Transverse colon (tissue), 4 donors: ENCODE results near the gene VTI1A. TPM values are rescaled to one million over a fixed set of nuclear protein-coding genes. Genes with fewer than 3 reads are reported as not detected.

Experiments
- DNase-seq: peaks from one replicate; pipeline ENCODE4 v3.0.0-alpha.2; 2019
- H3K27ac ChIP-seq, 4 donors: fragments of 200-600 bp; sonication (generic); 2 replicates each; pipeline ENCODE4 v1.5.1; 2016 to 2018; ENCODE audit warnings: inconsistent platforms in 4 of 4
- H3K27me3 ChIP-seq: fragments of 200-600 bp; sonication (generic); 2 replicates; pipeline ENCODE4 v1.5.1; 2017; ENCODE audit warnings: inconsistent platforms
- H3K36me3 ChIP-seq, 4 donors: fragments of 200-600 bp; sonication (generic); 2 replicates each; pipeline ENCODE4 v1.5.1; 2017 to 2019; ENCODE audit warnings: inconsistent platforms in 4 of 4
- H3K4me1 ChIP-seq, 4 donors: fragments of 200-600 bp; sonication (generic); 2 replicates each; pipeline ENCODE4 v1.5.1; 2017 to 2020; ENCODE audit warnings: inconsistent platforms in 4 of 4
- H3K4me3 ChIP-seq, 4 donors: fragments of 200-600 bp; sonication (generic); 1 replicate in 1 of 4; 2 replicates in 3 of 4; pipeline versions ENCODE4 v1.5.1 to v1.6.1; 2017 to 2019; ENCODE audit warnings: inconsistent platforms in 4 of 4
- H3K9me3 ChIP-seq, 2 donors: fragments of 200-600 bp; sonication (generic); 2 replicates each; pipeline ENCODE4 v1.5.1; 2017 to 2019; ENCODE audit warnings: inconsistent platforms in 2 of 2
- EP300 ChIP-seq: sonication (generic); formaldehyde crosslinking; IDR thresholded peaks from one replicate; pipeline ENCODE4 v1.6.1; 2017; ENCODE audit warnings: antibody characterized with exemption, low read depth
- POLR2A ChIP-seq: fragments of 450-650 bp; IDR thresholded peaks from one replicate; pipeline ENCODE4 v1.6.1; 2016; ENCODE audit warnings: antibody characterized with exemption, mild to moderate bottlenecking, moderate library complexity
- POLR2AphosphoS5 ChIP-seq, 3 donors: sonication (generic); formaldehyde crosslinking; IDR thresholded peaks; one replicate each; pipeline ENCODE4 v1.6.1; 2016; ENCODE audit warnings: antibody characterized with exemption in 3 of 3
- WGBS, 2 donors: methylation state at CpG; one replicate each; pipeline ENCODE4 v1.1.5; 2018; ENCODE audit warnings: low coverage in 1 of 2; 5-methylcytosine and 5-hydroxymethylcytosine counted together
- in situ Hi-C, 4 donors: fragments of 200-750 bp; cut with MboI; loops; one replicate each; pipeline versions ENCODE4 v1.15.0 to v1.15.1; 2017; ENCODE audit warnings: low sequenced_read_pairs in 3 of 4, low pct_ligation_motif_present in 1 of 4, low pct_unique_long_range_greater_than_20kb in 1 of 4
- intact Hi-C: fragments of 100-400 bp; cut with DNase I; formaldehyde crosslinking; loops from one replicate; pipeline ENCODE4 v1.15.1; 2023; ENCODE audit warnings: low total_unique reads
- total RNA-seq, 4 donors: library from RNA; depleted of rRNA; stranded (reverse); fragments of >200 nt; gene quantifications; one replicate each; pipeline ENCODE4 v1.1.0, GENCODE V29; 2016
- TF ChIP-seq, protein P1 (sequence below), 5 experiments: fragments of 200-600 bp in 3 of 5; fragments of 450-650 bp in 2 of 5; sonication (generic) in 3 of 5; IDR thresholded peaks; 1 replicate in 2 of 5; 2 replicates in 3 of 5; pipeline ENCODE4 v1.5.1; 2016 to 2017; ENCODE audit warnings: antibody characterized with exemption in 5 of 5, inconsistent platforms in 3 of 5, mild to moderate bottlenecking in 2 of 5, moderate library complexity in 1 of 5

The VTI1A gene
- total RNA-seq, 4 donors from 2014 or later: 65.8 to 211 (median 149) TPM

DNA sequence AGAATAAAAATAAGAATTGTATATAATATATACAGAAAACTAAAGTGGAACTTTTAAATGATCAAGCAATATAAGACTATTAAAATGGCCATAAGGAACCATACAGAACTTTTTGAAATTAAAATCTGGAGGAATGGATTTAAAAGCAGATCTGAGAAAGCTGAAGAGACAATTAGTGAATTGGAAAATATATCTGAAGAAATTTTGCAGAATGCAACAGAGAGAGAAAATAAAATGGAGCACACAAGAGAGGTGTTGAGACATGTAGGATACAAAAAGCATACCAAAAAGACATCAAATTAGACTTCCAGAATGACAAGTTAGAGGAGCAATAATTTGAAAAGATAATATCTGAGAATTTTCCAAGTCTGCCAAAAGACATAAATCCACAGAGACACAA, 169.6 kb downstream of the VTI1A start:
- H3K36me3 ChIP-seq: no peaks in the 10 kb centered on the region
- intact Hi-C loops (no loop called here), in situ Hi-C loops (no loop called here)
- no peak overlapping the region for H3K4me3 ChIP-seq
- H3K4me1 ChIP-seq: no peaks in the 10 kb centered on the region
- H3K27ac ChIP-seq: no peak overlapping the region
- TF ChIP-seq POLR2AphosphoS5 (IDR thresholded peaks at IDR 0.05) (no peak), EP300 (no peak), POLR2A (no peak)
- TF ChIP-seq, protein P1, sequence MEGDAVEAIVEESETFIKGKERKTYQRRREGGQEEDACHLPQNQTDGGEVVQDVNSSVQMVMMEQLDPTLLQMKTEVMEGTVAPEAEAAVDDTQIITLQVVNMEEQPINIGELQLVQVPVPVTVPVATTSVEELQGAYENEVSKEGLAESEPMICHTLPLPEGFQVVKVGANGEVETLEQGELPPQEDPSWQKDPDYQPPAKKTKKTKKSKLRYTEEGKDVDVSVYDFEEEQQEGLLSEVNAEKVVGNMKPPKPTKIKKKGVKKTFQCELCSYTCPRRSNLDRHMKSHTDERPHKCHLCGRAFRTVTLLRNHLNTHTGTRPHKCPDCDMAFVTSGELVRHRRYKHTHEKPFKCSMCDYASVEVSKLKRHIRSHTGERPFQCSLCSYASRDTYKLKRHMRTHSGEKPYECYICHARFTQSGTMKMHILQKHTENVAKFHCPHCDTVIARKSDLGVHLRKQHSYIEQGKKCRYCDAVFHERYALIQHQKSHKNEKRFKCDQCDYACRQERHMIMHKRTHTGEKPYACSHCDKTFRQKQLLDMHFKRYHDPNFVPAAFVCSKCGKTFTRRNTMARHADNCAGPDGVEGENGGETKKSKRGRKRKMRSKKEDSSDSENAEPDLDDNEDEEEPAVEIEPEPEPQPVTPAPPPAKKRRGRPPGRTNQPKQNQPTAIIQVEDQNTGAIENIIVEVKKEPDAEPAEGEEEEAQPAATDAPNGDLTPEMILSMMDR (IDR thresholded peaks at IDR 0.05): no peak
- DNase-seq: no peak
- H3K27me3 ChIP-seq: no peaks in the 10 kb centered on the region
- no peaks in the 10 kb centered on the region for H3K9me3 ChIP-seq

GRCh38 chr10:112618814-112619213, 171.8 kb downstream of the VTI1A start:
- H3K36me3 ChIP-seq: no peaks in the 10 kb centered on the region
- H3K27ac ChIP-seq: no peak overlapping the region
- no peaks in the 10 kb centered on the region for H3K27me3 ChIP-seq
- intact Hi-C loops (no loop called here), in situ Hi-C loops (no loop called here)
- peaks cover 0 to 6% (median 0%) of the 10 kb centered on the region in 4 donors for H3K4me1 ChIP-seq
- DNase-seq: no peak
- WGBS, 2 donors: 90 to 93% methylated on average over 3 of the region's 3 CpGs
- TF ChIP-seq POLR2A: no peak
- no peak for TF ChIP-seq POLR2AphosphoS5 (IDR thresholded peaks at IDR 0.05)
- no peak for TF ChIP-seq EP300
- TF ChIP-seq, protein P1 (IDR thresholded peaks at IDR 0.05): no peak
- H3K9me3 ChIP-seq: no peaks in the 10 kb centered on the region
- no peak overlapping the region for H3K4me3 ChIP-seq

DNA sequence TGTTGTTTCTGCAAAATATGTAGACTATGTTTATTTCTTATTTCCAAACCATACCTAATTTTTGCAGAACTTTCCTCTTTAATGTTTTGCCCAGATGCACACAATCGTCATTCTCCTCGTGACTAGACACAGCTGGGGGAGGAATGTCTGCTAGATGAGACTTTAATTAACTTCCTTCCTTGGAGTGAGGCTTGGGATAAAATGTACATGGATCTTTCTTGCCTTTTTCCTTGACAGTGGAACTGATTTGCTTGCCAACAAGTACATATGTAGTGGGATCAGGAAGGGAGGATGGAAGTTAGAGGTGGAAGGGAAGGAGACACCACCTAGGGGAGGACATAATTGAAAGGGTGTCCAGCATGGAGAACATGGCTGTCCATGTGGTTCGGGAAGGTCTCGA, 172.5 kb downstream of the VTI1A start:
- Histone ChIP-seq H3K4me3 (no peak overlapping the region), H3K36me3 (no peaks in the 10 kb centered on the region), H3K27ac (no peak overlapping the region), H3K4me1 (peaks cover 0 to 8% (median 0%) of the 10 kb centered on the region in 4 donors), H3K9me3 (no peaks in the 10 kb centered on the region), H3K27me3 (no peaks in the 10 kb centered on the region)
- 86 to 95% methylated on average over 4 of the region's 4 CpGs for WGBS, 2 donors
- in situ Hi-C loops: no loop called here
- intact Hi-C loops: no loop called here
- TF ChIP-seq POLR2AphosphoS5 (IDR thresholded peaks at IDR 0.05): no peak
- DNase-seq: no peak

- TF ChIP-seq POLR2A (no peak), EP300 (no peak), POLR2AphosphoS5 (IDR thresholded peaks at IDR 0.05) (no peak)
- TF ChIP-seq, protein P1 (IDR thresholded peaks at IDR 0.05): no peak
- 78 to 86% methylated on average over 2 of the region's 2 CpGs for WGBS, 2 donors
- no peaks in the 10 kb centered on the region for H3K27me3 ChIP-seq
- in situ Hi-C loops (no loop called here), intact Hi-C loops (loop anchor here (5.0 kb wide), 1 partner anchor 685 kb away; no protein-coding TSS in a partner anchor)
- no peak overlapping the region for H3K4me3 ChIP-seq
- H3K4me1 ChIP-seq: peaks cover 0 to 8% (median 0%) of the 10 kb centered on the region in 4 donors
- H3K27ac ChIP-seq: peak overlapping the region in 1 of 4 donors; percentile 49
- no peaks in the 10 kb centered on the region for H3K9me3 ChIP-seq
- no peaks in the 10 kb centered on the region for H3K36me3 ChIP-seq
- no peak for DNase-seq
Measured at GRCh38 chr10:112622786-112623185, 175.8 kb downstream of the VTI1A start.

GRCh38 chr10:112624546-112625048, 177.6 kb downstream of the VTI1A start:
- Histone ChIP-seq H3K4me1 (peaks cover 0 to 8% (median 0%) of the 10 kb centered on the region in 4 donors), H3K9me3 (no peaks in the 10 kb centered on the region), H3K36me3 (no peaks in the 10 kb centered on the region), H3K27ac (no peak overlapping the region), H3K4me3 (no peak overlapping the region), H3K27me3 (no peaks in the 10 kb centered on the region)
- DNase-seq: no peak
- intact Hi-C loops (loop anchor here (5.0 kb wide), 1 partner anchor 687 kb away; no protein-coding TSS in a partner anchor), in situ Hi-C loops (no loop called here)
- no peak for TF ChIP-seq POLR2AphosphoS5 (IDR thresholded peaks at IDR 0.05)
- WGBS, 2 donors: 80 to 90% methylated on average over 6 to 7 of the region's 7 CpGs
